NCI-H460 (cell line): ENCODE measurements around the gene RGS10. TPM values are rescaled to one million over a fixed set of nuclear protein-coding genes. Genes with fewer than 3 reads are reported as not detected.
"Not testable (repeated sequence)": the region's sequence is repeated elsewhere in the genome, so short reads cannot be mapped to it uniquely, and the experiment has no call there.

Experiments
- DNase-seq: peaks from one replicate; pipeline ENCODE4 v3.0.0-alpha.2; 2016; ENCODE audit warnings: low read depth; ENCODE audit errors: extremely low read depth
- total RNA-seq: library from RNA; depleted of rRNA; stranded (reverse); fragments of >200 nt; shearing (Covaris generic); gene quantifications from 2 replicates; pipeline ENCODE4 v1.2.3, GENCODE V29; 2014

The RGS10 gene
- total RNA-seq, 1 experiment from 2014 or later: 43.6 TPM

DNA sequence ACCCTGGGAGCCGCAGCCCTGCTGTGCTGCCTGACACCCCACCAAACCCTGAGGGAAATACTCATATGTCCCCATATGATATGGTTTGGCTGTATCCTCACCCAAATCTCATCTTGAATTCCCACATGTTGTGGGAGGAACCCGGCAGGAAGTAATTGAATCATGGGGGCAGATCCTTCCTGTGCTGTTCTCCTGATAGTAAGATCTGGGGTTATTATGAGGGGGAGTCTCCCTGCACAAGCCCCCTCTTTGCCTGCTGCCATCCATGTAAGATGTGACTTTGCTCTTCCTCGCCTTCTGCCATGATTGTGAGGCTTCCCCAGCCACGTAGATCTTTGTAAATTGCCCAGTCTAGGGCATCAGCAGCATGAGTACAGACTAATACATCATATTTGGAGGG lies 68.7 kb downstream of the RGS10 start:
- no peak for DNase-seq

DNA sequence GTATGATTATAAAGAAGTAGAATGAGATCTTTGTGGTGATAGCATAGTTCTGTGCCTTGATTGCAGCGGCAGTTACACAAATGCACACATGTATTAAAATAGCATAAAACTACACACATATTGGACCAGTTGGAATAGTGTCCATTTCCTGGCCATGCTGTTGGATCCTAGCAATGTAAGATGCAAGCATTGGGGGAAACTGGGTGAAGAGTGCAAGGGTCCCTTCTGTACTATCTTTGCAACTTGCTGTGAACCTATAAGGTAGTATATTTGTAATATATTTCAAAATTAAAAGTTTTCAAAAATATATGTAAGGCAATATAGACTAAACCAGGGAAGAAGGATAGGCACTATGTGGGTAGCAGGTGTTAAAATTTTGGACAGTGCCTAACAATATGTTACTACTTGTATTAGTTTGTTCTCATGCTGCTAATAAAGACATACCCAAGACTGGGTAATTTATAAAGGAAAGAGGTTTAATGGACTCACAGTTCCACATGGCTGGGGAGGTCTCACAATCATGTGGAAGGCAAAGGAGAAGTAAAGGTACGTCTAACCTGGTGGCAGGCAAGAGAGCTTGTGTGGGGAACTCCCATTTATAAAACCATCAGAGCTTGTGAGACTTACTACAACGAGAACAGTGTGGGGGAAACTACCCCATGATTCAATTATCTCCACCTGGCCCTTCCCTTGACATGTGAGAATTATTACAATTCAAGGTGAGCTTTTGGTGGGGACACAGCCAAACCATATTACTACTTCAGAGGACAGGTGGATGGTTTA lies 71.4 kb downstream of the RGS10 start:
- DNase-seq: no peak

DNA sequence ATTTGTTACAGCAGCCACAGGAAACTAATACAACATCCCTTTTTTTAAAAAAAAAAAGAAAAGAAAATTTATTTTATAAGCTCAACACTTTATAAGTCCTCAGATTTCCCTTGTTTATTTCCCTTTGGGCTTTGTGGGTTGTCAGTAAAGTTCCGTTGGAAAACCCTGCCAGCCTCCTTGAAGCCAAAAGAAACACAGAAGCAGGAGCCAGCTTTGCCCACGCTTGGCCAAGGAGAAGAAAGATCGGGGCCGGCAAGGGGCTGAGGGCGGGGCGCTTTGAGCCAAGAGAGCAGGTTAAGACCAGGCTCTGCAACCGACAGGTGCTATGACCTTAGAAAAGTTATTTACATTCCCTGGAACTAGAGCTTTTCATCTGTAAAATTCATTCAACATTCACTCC lies 72.7 kb downstream of the RGS10 start:
- DNase-seq: no peak

DNA sequence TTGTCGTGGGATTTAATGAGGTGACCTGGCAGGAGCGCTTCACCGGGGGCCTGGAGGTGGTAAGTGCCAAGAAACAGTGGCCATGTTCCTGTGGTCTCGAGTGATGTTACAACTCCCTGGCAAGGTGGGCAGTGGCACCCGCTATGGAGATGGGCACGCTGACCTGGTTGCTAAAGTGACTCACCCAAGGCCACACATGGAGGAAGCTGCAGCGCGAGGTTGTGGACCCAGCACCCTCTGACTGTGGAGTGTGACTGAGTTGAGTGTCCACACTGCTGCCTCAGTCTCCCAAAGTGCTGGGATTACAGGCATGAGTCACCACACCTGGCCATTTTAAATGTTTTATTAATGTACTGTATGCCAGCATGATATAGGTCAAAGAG lies 73.2 kb downstream of the RGS10 start:
- no peak for DNase-seq

DNA sequence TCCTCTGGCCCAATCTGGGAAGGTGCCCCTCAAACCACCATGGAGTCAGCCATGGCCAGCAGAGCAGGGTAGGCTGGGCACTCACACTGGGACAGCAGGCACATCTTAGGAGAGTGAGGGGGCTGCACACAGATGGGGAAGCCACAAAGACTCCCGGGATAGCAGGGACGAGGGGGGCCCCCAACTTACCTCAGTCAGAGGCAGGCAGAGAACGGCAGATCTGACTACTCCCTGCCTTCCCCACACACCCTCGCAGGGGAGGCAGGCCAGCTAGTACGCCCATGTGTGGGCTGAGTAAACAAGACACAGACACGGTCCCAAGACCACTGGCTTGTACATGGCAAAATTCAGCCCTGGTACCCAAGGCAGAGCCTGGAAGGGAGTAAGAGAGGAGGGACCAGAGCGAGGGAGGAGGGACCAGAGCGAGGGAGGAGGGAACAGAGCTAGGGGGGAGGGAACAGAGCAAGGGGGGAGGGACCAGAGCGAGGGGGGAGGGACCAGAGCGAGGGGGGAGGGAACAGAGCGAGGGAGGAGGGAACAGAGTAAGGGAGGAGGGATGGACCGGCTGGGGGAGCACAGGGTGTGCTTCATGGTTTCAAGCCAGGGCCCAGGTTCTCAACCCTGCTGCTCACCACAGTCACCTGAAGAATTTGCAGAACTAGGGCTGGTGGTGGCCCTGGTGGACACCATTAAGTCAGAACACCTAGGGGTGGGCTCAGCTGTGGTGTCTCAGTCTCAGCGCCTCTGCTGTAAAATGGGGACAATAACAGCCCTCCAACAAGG lies 73.8 kb downstream of the RGS10 start:
- DNase-seq: no peak

DNA sequence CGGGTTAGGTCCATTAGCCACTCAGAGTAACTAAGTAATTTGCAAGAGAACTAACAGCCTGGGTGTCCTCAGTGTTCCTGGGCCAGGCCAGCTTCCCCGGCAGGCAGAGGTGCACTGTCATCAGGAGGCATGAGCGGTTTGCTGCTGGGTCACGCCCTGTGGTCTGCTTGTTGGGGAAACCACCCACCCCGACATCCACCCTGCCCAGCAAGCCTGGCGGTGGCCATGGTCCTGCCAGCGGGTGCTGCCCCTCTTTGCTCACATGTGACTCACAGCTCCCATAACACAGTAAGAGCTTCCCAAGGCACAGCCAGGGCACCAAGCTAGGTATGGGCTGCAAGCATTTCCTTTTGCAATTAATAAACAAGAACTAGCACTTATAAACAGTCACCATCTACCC lies 75.9 kb downstream of the RGS10 start:
- DNase-seq: no peak

DNA sequence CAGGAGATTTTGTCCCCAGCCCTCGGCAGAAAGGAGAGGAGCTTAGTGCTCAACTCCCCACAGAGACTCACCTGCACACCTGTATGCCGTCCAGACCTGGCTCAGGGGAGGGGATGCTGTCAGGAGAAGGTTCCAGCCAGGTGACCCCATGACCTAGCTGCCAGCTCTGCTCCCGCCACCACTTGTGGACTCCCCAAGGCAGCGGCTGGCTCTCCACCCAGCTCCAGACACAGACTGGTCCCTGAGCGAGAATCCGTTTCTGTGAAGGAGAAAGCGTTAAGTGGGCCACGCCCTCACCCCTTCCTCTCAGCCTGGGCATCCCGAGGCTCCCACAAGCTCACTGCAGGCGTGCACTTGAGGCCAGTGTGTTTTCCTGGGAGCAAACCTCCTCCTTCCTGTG lies 76.4 kb downstream of the RGS10 start:
- no peak for DNase-seq

DNA sequence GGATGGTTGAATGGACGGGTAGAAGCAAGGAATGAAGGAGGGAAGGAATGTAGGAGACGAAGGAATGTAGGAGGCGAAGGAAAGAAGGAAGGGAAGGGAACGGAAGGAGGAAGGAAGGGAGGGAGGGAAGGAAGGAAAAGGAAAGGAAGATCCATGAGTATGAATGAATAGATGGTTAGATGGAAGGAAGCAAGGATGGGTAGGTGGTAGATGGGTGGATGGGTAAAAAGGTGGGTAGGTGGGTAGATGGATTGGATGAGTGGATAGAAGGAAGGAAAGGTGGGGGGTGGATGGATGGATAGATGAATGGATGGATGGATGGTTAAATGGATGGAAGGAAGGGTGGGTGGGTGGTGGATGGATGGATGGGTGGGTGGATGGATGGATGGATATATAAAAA lies 77.4 kb downstream of the RGS10 start:
- DNase-seq: no peak

DNA sequence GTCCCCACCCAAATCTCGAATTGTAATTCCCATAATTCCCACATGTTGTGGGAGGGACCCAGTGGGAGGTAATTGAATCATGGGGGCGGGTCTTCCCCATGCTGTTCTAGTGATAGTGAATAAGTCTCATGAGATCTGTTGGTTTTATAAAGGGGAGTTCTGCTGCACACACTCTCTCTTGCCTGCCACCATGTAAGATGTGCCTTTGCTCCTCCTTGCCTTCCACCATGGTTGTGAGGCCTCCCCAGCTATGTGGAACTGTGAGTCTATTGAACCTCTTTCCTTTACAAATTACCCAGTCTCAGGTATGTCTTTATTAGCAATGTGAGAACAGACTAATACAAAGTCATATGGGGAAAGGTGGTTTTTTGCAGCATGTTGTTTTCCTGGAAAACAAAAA lies 79.3 kb downstream of the RGS10 start:
- not testable (repeated sequence) for DNase-seq

DNA sequence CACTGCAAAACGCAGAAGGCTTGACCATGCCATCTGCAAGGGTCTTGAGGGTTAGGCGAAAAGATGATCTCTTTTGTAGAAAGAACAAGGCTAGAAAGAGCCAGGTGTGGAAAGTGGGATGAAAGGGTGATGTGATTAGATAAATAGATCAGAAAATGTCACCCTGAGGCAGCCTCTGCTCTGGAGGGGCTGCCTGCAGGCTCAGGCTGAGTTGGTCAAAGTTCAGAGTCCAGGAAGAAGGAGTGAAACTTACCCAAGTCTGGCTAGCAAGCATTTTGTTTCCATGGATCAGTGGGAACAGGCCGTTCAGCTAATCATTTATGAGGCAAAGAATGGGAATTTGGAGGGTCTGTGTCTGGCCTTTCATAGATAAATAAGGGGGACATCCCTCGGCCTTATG lies 79.7 kb downstream of the RGS10 start:
- DNase-seq: no peak

DNA sequence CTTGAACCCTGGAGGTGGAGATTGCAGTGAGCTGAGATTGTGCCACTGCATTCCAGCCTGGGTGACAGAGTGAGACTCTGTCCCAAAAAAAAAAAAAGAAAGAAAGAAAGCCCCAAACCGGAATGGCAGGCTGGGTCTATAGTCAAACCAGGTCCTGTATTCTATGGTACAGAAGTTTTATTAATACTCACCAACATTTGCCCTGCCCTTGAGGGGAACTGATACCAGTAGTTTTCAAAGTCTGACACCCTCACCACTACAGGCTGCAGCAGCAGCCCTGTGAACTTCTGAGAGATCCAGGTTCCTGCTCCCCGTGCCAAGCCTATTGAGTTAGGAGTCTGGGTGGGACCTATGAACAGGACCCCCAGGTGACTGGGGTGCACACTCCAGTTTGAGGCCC lies 80.6 kb downstream of the RGS10 start:
- no peak for DNase-seq

DNA sequence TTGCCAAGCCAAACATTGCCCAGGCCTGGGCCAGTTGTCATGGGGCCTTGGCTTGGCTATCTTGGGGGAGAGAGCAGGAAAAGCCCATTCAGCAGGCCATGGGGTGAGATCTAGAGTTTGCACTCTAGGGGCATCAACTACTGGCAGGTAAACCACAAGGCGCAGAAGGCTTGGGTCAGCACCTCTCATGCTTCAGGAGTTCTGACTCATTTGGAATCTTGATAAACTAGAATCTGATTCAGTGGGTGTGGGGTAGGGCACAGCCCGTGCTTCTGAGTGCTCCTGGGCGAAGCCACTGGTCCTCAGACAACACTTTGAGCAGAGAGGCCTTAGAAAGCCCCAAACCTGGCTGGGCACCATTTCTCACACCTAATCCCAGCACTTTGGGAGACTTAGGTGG lies 81.1 kb downstream of the RGS10 start:
- no peak for DNase-seq

DNA sequence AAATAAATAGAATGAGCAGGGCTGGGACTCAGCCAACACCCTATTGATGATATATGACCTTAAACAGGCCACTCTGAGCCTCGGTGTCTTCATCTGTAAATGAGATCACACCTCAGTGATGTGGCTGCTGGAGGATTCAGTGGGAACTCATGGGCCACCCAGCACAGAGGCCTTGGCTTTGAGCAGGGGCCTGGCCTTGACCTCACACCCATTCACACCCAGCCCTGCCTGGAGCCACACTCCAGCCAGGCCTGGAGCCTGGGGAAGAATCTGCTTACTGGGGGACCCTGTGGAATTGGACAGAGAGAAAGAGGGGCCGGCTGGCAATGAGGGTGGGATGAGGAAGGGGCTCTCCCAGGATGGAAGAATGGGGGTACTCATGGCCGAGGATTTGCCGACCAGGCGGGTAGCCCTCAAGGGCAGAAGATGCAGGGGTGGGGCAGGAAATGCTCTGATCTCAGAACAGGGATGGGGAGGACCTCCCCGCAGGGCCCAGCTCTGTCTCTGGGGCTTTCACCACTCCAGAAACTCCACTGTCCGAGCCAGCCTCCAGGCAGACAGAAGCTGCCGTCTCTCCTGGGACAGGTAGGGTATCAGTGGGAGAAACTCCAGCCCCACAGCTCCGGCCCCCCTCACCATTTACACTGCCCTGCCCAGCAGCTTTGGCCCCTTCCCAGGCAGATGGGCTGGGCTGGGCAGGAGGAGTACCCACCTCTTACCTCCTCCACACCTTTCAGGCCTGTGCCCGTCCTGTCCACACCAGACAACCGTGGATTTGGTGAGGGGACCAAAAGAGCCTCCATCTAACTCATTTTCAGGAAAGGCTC lies 81.9 kb downstream of the RGS10 start:
- no peak for DNase-seq

DNA sequence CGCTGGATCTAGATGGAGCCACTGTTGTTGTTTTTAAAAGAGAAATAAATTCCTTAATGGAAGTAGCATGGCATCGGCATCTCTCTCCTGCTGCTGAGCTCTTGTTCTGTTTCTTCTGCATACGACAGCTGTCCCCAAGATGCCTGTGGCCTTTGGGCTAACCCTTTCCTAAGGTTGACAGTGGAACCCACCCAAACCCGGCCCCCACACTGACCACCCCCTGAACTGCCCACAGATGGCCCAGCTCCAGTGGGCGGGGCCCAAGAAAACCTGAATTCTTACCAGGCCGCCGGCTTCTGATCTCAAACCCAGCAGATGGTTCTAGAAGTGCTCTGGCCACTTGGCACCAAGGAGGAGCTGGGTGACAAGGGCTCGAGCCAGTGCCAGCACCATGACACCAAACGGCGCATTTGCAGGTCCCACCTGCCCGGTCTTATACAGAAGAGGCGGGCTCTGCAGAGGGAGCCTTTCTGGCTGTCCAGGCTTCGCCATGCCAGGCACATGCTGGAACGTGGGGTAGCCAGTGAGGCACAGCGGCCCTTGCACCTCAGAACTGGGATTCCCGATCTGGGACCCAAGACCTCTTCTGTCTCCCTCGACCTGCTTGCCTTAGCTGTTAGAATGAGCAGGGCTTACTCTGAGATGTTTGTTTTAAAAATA lies 82.7 kb downstream of the RGS10 start:
- DNase-seq: no peak

DNA sequence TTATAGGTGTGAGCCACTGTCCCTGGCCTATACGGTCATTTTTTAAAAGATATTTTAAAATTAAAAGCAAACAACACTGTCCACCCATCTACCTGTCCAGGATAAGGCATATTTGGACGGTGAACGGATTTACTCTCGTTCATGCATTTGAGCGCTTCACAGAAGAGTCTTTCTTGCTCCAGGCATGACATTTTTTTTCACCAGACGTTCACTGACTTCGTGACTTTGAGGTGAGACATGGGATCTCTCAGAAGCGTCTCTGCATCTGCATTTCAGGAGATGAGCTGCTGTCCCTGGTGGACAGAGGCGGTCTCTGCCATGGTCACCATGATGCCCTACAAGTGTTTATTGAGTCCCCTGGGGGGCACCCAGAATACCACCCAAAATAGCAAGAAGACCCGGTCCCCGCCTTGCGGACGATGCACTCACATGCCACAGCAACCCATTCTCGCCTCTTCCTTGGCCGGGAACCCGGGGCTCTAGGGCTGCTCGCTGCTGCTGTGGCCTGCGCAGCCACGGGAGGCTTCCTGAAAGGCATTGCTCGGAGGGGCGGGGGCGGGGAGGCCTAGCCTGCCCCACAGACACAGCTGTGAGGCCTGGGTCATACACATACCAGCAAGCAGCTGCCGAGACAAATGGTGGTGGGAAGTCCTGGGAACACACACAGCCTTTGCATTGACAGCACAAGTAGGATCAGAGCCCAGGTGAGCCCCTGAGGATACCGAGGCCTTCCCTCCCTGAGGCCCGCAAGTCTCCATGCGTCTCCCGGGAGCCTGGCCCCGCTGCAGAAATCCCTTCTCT lies 84.4 kb downstream of the RGS10 start:
- no peak for DNase-seq

DNA sequence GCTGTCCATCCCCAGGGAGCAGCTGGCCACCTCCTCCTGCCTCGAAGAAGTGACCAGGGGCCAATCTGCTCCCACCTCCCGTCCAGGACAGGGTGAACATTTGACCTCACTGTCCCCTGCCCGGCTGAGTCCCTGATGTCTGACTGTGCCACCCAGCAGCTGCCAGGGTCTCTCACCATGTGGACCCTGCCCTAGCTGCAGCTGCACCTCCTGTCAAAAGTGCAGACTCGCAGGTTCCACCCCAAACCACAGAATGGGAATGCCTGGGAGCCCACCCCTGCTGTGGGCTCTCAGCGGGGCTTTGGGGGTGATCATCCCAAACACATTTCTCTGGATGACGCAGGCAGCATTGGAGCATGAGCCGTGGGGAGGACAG lies 86.1 kb downstream of the RGS10 start:
- no peak for DNase-seq

DNA sequence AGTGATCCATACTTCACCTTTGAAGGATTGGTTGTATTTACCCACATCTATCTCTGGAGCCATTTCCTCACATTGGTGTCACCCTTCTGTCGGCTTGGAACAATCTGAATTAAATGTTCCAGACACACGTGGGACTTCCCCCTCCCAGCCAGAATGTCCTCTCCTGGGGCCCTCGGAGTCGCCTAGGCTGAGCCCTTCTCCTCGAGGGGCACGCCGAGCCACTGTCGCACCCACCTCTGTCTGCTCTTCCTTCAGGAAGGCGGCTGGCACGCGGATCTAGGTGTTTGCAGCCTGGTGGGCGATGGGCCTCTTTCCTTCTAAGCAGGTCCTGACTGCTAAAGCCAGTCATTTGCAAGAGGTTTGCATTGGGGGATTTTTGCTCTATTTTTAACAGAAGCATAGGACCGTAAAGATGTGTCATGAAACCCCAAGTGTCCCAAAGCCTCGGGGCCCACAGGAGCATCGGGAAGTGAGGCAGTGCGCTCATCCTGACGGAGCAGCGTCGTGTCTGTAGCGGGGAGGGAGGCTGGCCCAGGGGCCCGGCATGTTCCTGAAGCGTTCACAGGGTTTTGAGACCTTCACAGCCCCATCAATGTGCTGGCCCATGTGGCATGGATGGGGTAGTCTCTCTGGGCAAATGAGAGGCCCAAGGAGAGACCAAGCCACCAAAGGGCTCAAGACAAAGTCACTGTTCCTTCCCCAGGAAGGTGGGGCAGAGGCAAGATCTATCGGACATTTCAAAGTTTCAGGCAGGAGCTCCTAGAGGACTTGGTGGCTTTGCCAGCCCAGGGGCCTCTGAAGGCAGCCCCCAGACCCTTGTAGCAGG lies 86.7 kb downstream of the RGS10 start:
- no peak for DNase-seq

DNA sequence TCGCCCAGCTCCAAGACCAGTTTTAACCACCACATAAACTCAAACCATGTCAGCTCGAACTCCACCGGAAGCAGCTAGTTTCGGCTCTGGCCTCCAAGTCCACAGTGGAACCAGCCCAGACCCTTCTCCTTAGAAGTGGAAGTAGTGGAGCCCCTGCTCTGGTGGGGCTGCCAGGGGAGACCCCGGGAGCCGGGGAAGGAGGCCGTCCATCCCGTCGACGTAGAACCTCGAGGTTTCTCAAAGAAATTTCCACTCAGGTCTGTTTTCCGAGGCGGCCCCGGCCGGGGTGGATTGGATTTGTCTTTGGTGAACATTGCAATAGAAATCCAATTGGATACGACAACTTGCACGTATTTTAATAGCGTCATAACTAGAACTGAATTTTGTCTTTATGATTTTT lies 87.5 kb downstream of the RGS10 start:
- DNase-seq: no peak

DNA sequence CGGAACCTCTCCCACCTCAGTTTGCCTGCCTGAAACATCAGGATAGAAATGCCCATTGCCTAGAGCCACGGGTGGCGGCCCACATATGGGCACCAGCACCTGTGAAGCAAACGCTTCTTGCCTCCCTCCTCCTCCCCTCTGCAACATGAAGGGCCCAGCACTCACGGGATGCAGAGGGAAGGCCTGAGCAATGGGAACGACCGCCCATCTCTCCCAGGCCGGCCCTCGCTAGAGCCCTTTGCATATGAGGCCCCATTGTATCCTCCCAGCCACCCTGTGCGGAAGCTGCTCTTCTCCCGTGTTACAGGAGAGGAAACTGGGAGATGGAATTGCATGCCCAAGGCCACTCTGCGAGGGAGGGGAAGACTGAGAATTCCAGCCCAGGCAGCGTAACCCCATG lies 88.2 kb downstream of the RGS10 start:
- no peak for DNase-seq
